A549 (cell line): ENCODE results near the gene DPYSL4. TPM values are rescaled to one million over a fixed set of nuclear protein-coding genes. Genes with fewer than 3 reads are reported as not detected.

ENCODE experiments used
- ATAC-seq, 2 experiments: fragments of 200-7000 bp in 1 of 2; fragments of >200 bp in 1 of 2; cut with Nextera tagmentation in 1 of 2; cut with Tn5 transposase in 1 of 2; 3 replicates each; pipeline versions ENCODE4 v1.8.0 to v1.9.1; 2018 to 2020; ENCODE audit warnings: mild to moderate bottlenecking in 1 of 2, moderate library complexity in 1 of 2
- CTCF ChIA-PET: fragments of 300-600 bp; sonication (Branson Sonifier 250); formaldehyde crosslinking; extraction: SDS; loops from one replicate; lab custom pipeline; 2021; ENCODE audit warnings: antibody characterized with exemption, inconsistent platforms; lab: Yijun Ruan, JAX
- POLR2A ChIA-PET: fragments of 350-600 bp; formaldehyde crosslinking; extraction: SDS; loops from one replicate; lab custom pipeline; 2021; ENCODE audit warnings: antibody characterized with exemption, inconsistent platforms; lab: Yijun Ruan, JAX
- DNase-seq, 2 experiments: peaks; one replicate each; pipeline versions ENCODE4 v3.0.0 to v3.0.0-alpha.2; 2011 to 2016; ENCODE audit warnings: low read depth in 1 of 2, low spot score in 1 of 2
- FAIRE-seq: peaks from 2 replicates; lab custom pipeline; 2011; peaks lifted over from hg19 to GRCh38; lab: Jason Lieb, UNC
- H3K27ac ChIP-seq, 2 experiments: fragments of >200 bp; sonication (Bioruptor Twin); formaldehyde crosslinking; 3 replicates each; pipeline ENCODE4 v1.5.1; 2016 to 2017
- H3K4me1 ChIP-seq: fragments of >200 bp; sonication (Bioruptor Twin); formaldehyde crosslinking; 3 replicates; pipeline ENCODE4 v1.6.1; 2016
- H3K4me2 ChIP-seq: fragments of >200 bp; sonication (Bioruptor Twin); formaldehyde crosslinking; 3 replicates; pipeline ENCODE4 v1.6.1; 2016
- H3K4me3 ChIP-seq: fragments of >200 bp; sonication (Bioruptor Twin); formaldehyde crosslinking; 3 replicates; pipeline ENCODE4 v1.5.1; 2016
- H3K9me3 ChIP-seq: fragments of >200 bp; sonication (Bioruptor Twin); formaldehyde crosslinking; 3 replicates; pipeline ENCODE4 v1.6.1; 2016
- BHLHE40 ChIP-seq: IDR thresholded peaks from 2 replicates; pipeline ENCODE4 v1.6.1; 2012; ENCODE audit warnings: low read depth, low read length, inconsistent platforms
- CBX2 ChIP-seq: fragments of 200-600 bp; sonication (generic); IDR thresholded peaks from 2 replicates; pipeline ENCODE4 v1.6.1; 2016; ENCODE audit warnings: low read depth, mild to moderate bottlenecking, borderline replicate concordance
- CBX8 ChIP-seq: fragments of 200-600 bp; sonication (generic); IDR thresholded peaks from 2 replicates; pipeline ENCODE4 v1.6.1; 2016
- EP300 ChIP-seq, 2 experiments: fragments of >200 bp; sonication (Bioruptor Twin); formaldehyde crosslinking; IDR thresholded peaks; 2 replicates in 1 of 2; 3 replicates in 1 of 2; pipeline ENCODE4 v1.6.1; 2016 to 2017
- FOSL2 ChIP-seq, 2 experiments: fragments of 450-650 bp in 1 of 2; fragments of >200 bp in 1 of 2; sonication (Bioruptor Twin) in 1 of 2; formaldehyde crosslinking; IDR thresholded peaks; 2 replicates each; pipeline versions ENCODE4 v1.5.0 to v1.6.1; 2016 to 2020; ENCODE audit warnings: mild to moderate bottlenecking in 1 of 2, moderate library complexity in 1 of 2
- HDAC2 ChIP-seq: fragments of 200-600 bp; sonication (generic); IDR thresholded peaks from 2 replicates; pipeline ENCODE4 v1.6.1; 2016
- HEYL ChIP-seq: fragments of 250-450 bp; sonication (Bioruptor Pico); IDR thresholded peaks from 2 replicates; pipeline ENCODE4 v1.8.0; 2021; ENCODE audit warnings: mild to moderate bottlenecking, moderate library complexity
- HOXA7 ChIP-seq: fragments of 250-450 bp; sonication (Bioruptor Pico); IDR thresholded peaks from 2 replicates; pipeline ENCODE4 v1.5.0; 2020; ENCODE audit warnings: mild to moderate bottlenecking, moderate library complexity
- HOXB13 ChIP-seq: fragments of 250-450 bp; sonication (Bioruptor Pico); IDR thresholded peaks from 2 replicates; pipeline ENCODE4 v1.5.0; 2020; ENCODE audit warnings: low read depth, mild to moderate bottlenecking, moderate library complexity
- KDM5A ChIP-seq: fragments of 200-600 bp; sonication (generic); IDR thresholded peaks from 2 replicates; pipeline ENCODE4 v1.6.1; 2016; ENCODE audit warnings: antibody characterized with exemption, mild to moderate bottlenecking
- RAD21 ChIP-seq, 2 experiments: fragments of >200 bp in 1 of 2; sonication (Bioruptor Twin) in 1 of 2; formaldehyde crosslinking in 1 of 2; IDR thresholded peaks in 1 of 2; conservative IDR thresholded peaks in 1 of 2; 2 replicates in 1 of 2; 3 replicates in 1 of 2; pipeline ENCODE4 v1.6.1; 2012 to 2018; ENCODE audit warnings: inconsistent platforms in 1 of 2
- TFCP2L1 ChIP-seq: fragments of 250-450 bp; sonication (Bioruptor Pico); IDR thresholded peaks from 2 replicates; pipeline ENCODE4 v1.5.0; 2021; ENCODE audit warnings: mild to moderate bottlenecking
- ZNF302 ChIP-seq: fragments of 250-450 bp; sonication (Bioruptor Pico); IDR thresholded peaks from 2 replicates; pipeline ENCODE4 v1.9.0; 2021; ENCODE audit warnings: inconsistent platforms, mild to moderate bottlenecking, moderate library complexity
- WGBS: methylation state at CpG from one replicate; pipeline ENCODE4 v1.1.6; 2017; ENCODE audit errors: missing lambda C conversion rate; 5-methylcytosine and 5-hydroxymethylcytosine counted together
- polyA plus RNA-seq, 4 experiments: library from polyadenylated mRNA; depleted of rRNA in 3 of 4; stranded (reverse); fragments of >200 nt; fragmentation: RNase III in 1 of 4; extraction: RNeasy Plus Mini Kit Qiagen cat#74134 plus additional on column Dnase treatment in 1 of 4; gene quantifications; 2 replicates in 3 of 4; 3 replicates in 1 of 4; pipeline ENCODE4 v1.2.3, GENCODE V29; 2011 to 2017
- TF ChIP-seq, protein P1 (sequence below): fragments of 200-600 bp; sonication (generic); IDR thresholded peaks from 2 replicates; pipeline ENCODE4 v1.6.1; 2016; ENCODE audit warnings: antibody characterized with exemption, mild to moderate bottlenecking, moderate library complexity
- TF ChIP-seq, protein P2 (sequence below): fragments of 250-450 bp; sonication (Bioruptor Pico); IDR thresholded peaks from 2 replicates; pipeline ENCODE4 v1.5.0; 2021; ENCODE audit warnings: mild to moderate bottlenecking, moderate library complexity, borderline replicate concordance
- TF ChIP-seq, protein P3 (sequence below): fragments of >200 bp; sonication (Bioruptor Twin); formaldehyde crosslinking; IDR thresholded peaks from 3 replicates; pipeline ENCODE4 v1.5.1; 2016
- TF ChIP-seq, protein P4 (sequence below): IDR thresholded peaks from 2 replicates; pipeline ENCODE4 v1.6.1; 2012
- TF ChIP-seq, protein P5 (sequence below): fragments of >200 bp; sonication (Bioruptor Twin); formaldehyde crosslinking; IDR thresholded peaks from 3 replicates; pipeline ENCODE4 v1.6.1; 2016

DPYSL4 gene
- polyA plus RNA-seq, 2 of the 4 experiments (the other 2 are of a cell fraction): 2.9 to 14.1 TPM

DNA sequence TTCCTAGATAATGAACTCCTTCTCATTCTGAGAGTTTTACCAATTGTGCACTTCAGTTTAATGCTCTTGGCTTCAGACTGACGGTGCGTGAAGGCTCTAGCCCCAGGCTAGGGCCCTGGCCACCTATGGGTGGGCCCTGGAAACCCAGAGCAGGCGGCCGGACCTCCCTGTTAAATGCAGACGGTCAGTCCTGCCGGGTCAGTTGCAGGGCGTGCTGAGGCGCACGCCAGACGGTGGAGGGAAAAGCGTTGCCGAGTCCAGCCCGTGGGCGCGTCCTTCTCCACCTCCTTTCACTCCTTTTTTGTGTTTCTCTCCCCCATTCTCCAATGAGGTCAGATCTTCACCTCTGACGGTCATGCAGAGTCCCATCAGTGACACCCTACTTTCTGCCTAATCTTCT, 2.3 kb downstream of the DPYSL4 start:
- H3K4me2 ChIP-seq: no peak overlapping the region
- peaks cover 12% of the 10 kb centered on the region for H3K4me1 ChIP-seq
- H3K9me3 ChIP-seq: no peaks in the 10 kb centered on the region
- ChIA-PET CTCF (no interaction called here), POLR2A (no interaction called here)
- ATAC-seq (0 out of 6 replicates have a peak, but pooled peaks of 1 of the 2 experiments have one; percentile 2), FAIRE-seq (no peak), DNase-seq (no peak)
- H3K27ac ChIP-seq: no peak overlapping the region
- 91% methylated on average over 16 of the region's 16 CpGs for WGBS
- H3K4me3 ChIP-seq: no peak overlapping the region
- TF ChIP-seq, protein P1, sequence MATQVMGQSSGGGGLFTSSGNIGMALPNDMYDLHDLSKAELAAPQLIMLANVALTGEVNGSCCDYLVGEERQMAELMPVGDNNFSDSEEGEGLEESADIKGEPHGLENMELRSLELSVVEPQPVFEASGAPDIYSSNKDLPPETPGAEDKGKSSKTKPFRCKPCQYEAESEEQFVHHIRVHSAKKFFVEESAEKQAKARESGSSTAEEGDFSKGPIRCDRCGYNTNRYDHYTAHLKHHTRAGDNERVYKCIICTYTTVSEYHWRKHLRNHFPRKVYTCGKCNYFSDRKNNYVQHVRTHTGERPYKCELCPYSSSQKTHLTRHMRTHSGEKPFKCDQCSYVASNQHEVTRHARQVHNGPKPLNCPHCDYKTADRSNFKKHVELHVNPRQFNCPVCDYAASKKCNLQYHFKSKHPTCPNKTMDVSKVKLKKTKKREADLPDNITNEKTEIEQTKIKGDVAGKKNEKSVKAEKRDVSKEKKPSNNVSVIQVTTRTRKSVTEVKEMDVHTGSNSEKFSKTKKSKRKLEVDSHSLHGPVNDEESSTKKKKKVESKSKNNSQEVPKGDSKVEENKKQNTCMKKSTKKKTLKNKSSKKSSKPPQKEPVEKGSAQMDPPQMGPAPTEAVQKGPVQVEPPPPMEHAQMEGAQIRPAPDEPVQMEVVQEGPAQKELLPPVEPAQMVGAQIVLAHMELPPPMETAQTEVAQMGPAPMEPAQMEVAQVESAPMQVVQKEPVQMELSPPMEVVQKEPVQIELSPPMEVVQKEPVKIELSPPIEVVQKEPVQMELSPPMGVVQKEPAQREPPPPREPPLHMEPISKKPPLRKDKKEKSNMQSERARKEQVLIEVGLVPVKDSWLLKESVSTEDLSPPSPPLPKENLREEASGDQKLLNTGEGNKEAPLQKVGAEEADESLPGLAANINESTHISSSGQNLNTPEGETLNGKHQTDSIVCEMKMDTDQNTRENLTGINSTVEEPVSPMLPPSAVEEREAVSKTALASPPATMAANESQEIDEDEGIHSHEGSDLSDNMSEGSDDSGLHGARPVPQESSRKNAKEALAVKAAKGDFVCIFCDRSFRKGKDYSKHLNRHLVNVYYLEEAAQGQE: no peak
- TF ChIP-seq TFCP2L1 (CRISPR knock-in tag) (no peak), CBX2 (no peak), KDM5A (no peak), HOXB13 (CRISPR knock-in tag) (no peak), ZNF302 (CRISPR knock-in tag) (no peak), CBX8 (no peak)
- TF ChIP-seq, protein P2, sequence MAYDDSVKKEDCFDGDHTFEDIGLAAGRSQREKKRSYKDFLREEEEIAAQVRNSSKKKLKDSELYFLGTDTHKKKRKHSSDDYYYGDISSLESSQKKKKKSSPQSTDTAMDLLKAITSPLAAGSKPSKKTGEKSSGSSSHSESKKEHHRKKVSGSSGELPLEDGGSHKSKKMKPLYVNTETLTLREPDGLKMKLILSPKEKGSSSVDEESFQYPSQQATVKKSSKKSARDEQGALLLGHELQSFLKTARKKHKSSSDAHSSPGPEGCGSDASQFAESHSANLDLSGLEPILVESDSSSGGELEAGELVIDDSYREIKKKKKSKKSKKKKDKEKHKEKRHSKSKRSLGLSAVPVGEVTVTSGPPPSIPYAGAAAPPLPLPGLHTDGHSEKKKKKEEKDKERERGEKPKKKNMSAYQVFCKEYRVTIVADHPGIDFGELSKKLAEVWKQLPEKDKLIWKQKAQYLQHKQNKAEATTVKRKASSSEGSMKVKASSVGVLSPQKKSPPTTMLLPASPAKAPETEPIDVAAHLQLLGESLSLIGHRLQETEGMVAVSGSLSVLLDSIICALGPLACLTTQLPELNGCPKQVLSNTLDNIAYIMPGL (CRISPR knock-in tag): no peak

DNA sequence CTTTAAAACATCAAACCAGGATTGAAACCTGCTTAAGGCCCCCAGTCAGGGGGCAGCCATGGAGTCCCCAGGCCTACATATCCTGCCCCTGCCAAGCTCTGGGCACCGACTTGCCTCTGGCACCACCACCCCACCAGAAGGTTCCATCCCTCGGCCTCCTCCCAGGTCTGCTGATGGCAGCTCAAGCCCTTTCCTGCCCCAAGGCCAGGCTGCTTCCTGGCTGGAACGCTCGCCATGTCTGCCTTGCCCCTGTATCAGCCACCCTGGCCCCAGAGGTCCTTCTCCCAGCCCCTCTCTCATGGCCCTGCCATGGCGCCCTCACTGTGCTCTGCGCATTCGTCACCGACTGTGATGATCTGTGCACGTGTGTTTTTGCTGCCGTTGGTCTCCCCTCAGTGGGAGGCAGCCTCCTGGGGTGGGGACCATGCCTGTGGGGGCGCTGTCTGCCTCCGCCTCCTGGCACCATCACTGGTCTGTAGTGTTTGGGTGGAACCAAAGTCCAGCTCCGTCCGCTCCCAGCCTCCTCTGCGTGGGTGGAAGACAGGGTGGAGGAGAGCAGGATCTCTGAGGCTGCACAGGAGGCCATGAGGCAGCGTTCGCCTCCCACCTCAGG, 3.2 kb downstream of the DPYSL4 start:
- ChIA-PET POLR2A (no interaction called here), CTCF (interaction anchor here (0.9 kb wide), 1 partner anchor 163 kb away, joined by 3 read pairs; no protein-coding TSS in a partner anchor)
- H3K4me3 ChIP-seq: no peak overlapping the region
- no peak overlapping the region for H3K27ac ChIP-seq
- DNase-seq: no peak
- ATAC-seq: no peak
- FAIRE-seq: no peak
- peaks cover 12% of the 10 kb centered on the region for H3K4me1 ChIP-seq
- no peaks in the 10 kb centered on the region for H3K9me3 ChIP-seq
- no peak overlapping the region for H3K4me2 ChIP-seq
- WGBS: 82% methylated on average over 17 of the region's 17 CpGs
- TF ChIP-seq CBX2 (no peak), HOXA7 (CRISPR knock-in tag) (no peak), HOXB13 (CRISPR knock-in tag) (no peak), FOSL2 (IDR thresholded peaks at IDR 0.05) (no peak), FOSL2 (CRISPR knock-in tag; IDR thresholded peaks at IDR 0.05) (no peak), EP300 (IDR thresholded peaks at IDR 0.05) (no peak), RAD21 (conservative IDR thresholded peaks at IDR 0.05 in 1 of 2, IDR thresholded peaks at IDR 0.05 in 1 of 2) (no peak), BHLHE40 (no peak), TFCP2L1 (CRISPR knock-in tag) (no peak), HDAC2 (no peak), HEYL (CRISPR knock-in tag) (no peak)
- TF ChIP-seq, protein P2 (CRISPR knock-in tag): no peak
- TF ChIP-seq, protein P3, sequence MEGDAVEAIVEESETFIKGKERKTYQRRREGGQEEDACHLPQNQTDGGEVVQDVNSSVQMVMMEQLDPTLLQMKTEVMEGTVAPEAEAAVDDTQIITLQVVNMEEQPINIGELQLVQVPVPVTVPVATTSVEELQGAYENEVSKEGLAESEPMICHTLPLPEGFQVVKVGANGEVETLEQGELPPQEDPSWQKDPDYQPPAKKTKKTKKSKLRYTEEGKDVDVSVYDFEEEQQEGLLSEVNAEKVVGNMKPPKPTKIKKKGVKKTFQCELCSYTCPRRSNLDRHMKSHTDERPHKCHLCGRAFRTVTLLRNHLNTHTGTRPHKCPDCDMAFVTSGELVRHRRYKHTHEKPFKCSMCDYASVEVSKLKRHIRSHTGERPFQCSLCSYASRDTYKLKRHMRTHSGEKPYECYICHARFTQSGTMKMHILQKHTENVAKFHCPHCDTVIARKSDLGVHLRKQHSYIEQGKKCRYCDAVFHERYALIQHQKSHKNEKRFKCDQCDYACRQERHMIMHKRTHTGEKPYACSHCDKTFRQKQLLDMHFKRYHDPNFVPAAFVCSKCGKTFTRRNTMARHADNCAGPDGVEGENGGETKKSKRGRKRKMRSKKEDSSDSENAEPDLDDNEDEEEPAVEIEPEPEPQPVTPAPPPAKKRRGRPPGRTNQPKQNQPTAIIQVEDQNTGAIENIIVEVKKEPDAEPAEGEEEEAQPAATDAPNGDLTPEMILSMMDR: no peak
- TF ChIP-seq, protein P4, sequence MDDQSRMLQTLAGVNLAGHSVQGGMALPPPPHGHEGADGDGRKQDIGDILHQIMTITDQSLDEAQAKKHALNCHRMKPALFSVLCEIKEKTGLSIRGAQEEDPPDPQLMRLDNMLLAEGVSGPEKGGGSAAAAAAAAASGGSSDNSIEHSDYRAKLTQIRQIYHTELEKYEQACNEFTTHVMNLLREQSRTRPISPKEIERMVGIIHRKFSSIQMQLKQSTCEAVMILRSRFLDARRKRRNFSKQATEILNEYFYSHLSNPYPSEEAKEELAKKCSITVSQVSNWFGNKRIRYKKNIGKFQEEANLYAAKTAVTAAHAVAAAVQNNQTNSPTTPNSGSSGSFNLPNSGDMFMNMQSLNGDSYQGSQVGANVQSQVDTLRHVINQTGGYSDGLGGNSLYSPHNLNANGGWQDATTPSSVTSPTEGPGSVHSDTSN: no peak
- TF ChIP-seq, protein P1: no peak
- TF ChIP-seq, protein P5, sequence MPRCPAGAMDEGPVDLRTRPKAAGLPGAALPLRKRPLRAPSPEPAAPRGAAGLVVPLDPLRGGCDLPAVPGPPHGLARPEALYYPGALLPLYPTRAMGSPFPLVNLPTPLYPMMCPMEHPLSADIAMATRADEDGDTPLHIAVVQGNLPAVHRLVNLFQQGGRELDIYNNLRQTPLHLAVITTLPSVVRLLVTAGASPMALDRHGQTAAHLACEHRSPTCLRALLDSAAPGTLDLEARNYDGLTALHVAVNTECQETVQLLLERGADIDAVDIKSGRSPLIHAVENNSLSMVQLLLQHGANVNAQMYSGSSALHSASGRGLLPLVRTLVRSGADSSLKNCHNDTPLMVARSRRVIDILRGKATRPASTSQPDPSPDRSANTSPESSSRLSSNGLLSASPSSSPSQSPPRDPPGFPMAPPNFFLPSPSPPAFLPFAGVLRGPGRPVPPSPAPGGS: no peak
